CD14-positive monocyte (primary cell): Measurements from ENCODE around the gene HCN3. TPM values are rescaled to one million over a fixed set of nuclear protein-coding genes. Genes with fewer than 3 reads are reported as not detected.
A peak's percentile ranks its signal among the peaks of the same experiment; 100 is the strongest.

Experiments used
- DNase-seq, 3 donors: peaks; one replicate each; pipeline ENCODE4 v3.0.0-alpha.2; 2011 to 2022
- H2AFZ ChIP-seq: 2 replicates; pipeline ENCODE4 v1.6.0; 2012; ENCODE audit warnings: mild to moderate bottlenecking, low read depth, low read length, inconsistent platforms; ENCODE audit not compliant: insufficient read depth, poor library complexity, severe bottlenecking
- H3K27ac ChIP-seq, 2 donors: 1 replicate in 1 of 2; 2 replicates in 1 of 2; pipeline ENCODE4 v1.5.1; 2012 to 2013; ENCODE audit warnings: low read length in 2 of 2, control low read depth in 1 of 2, inconsistent platforms in 1 of 2, low read depth in 1 of 2, mild to moderate bottlenecking in 1 of 2
- H3K27me3 ChIP-seq, 2 donors: one replicate each; pipeline versions ENCODE4 v1.6.0 to v1.6.1; 2011 to 2013; ENCODE audit warnings: low read length in 2 of 2; ENCODE audit not compliant: control insufficient read depth in 2 of 2, insufficient read depth in 2 of 2
- H3K36me3 ChIP-seq, 2 donors: replicated peaks in 1 of 2; 1 replicate in 1 of 2; 2 replicates in 1 of 2; pipeline versions ENCODE4 v1.5.1 to v1.6.1; 2012 to 2013; ENCODE audit warnings: low read length in 2 of 2, control low read depth in 1 of 2, inconsistent platforms in 1 of 2, mild to moderate bottlenecking in 1 of 2; ENCODE audit not compliant: insufficient read depth in 2 of 2, control insufficient read depth in 1 of 2
- H3K4me1 ChIP-seq, 2 donors: 1 replicate in 1 of 2; 2 replicates in 1 of 2; pipeline versions ENCODE4 v1.5.1 to v1.6.1; 2012 to 2013; ENCODE audit warnings: low read length in 2 of 2, control low read depth in 1 of 2, inconsistent platforms in 1 of 2, mild to moderate bottlenecking in 1 of 2, moderate library complexity in 1 of 2; ENCODE audit not compliant: insufficient read depth in 2 of 2, control insufficient read depth in 1 of 2
- H3K4me2 ChIP-seq: replicated peaks from 2 replicates; pipeline ENCODE3; 2012; ENCODE audit warnings: low read length, moderate library complexity, mild to moderate bottlenecking; ENCODE audit not compliant: poor library complexity, severe bottlenecking; ENCODE audit errors: extremely low read depth
- H3K4me3 ChIP-seq, 3 experiments: fragments of 200-600 bp in 1 of 3; sonication (generic) in 1 of 3; replicated peaks in 1 of 3; 1 replicate in 2 of 3; 2 replicates in 1 of 3; pipeline ENCODE4 v1.5.1; 2011 to 2013; ENCODE audit warnings: low read length in 3 of 3, mild to moderate bottlenecking in 3 of 3, control low read depth in 2 of 3, low read depth in 2 of 3, inconsistent platforms in 1 of 3, moderate library complexity in 1 of 3
- H3K79me2 ChIP-seq: 2 replicates; pipeline ENCODE4 v1.6.0; 2012; ENCODE audit warnings: mild to moderate bottlenecking, control low read depth, inconsistent platforms, low read length, moderate library complexity; ENCODE audit not compliant: insufficient read depth
- H3K9ac ChIP-seq: 2 replicates; pipeline ENCODE4 v1.6.0; 2017; ENCODE audit warnings: low read length, mild to moderate bottlenecking; ENCODE audit not compliant: insufficient read depth, poor library complexity, severe bottlenecking
- H3K9me3 ChIP-seq, 2 donors: replicated peaks in 1 of 2; 1 replicate in 1 of 2; 2 replicates in 1 of 2; pipeline versions ENCODE4 v1.5.1 to v1.6.1; 2012 to 2013; ENCODE audit warnings: low read length in 2 of 2, control low read depth in 1 of 2; ENCODE audit not compliant: control insufficient read depth in 1 of 2, insufficient read depth in 1 of 2
- H4K20me1 ChIP-seq: 2 replicates; pipeline ENCODE4 v1.6.0; 2012; ENCODE audit warnings: mild to moderate bottlenecking, low read length, control low read depth, moderate library complexity; ENCODE audit not compliant: insufficient read depth
- H3K27ac Mint-ChIP-seq, 7 donors: one replicate each; pipeline ENCODE4 v1.8.0; 2020; ENCODE audit warnings: mild to moderate bottlenecking in 7 of 7, mixed read lengths in 7 of 7, moderate library complexity in 6 of 7, inconsistent platforms in 2 of 7
- H3K27me3 Mint-ChIP-seq, 3 donors: one replicate each; pipeline ENCODE4 v1.8.0; 2021 to 2022; ENCODE audit warnings: low read depth in 3 of 3, mild to moderate bottlenecking in 3 of 3, mixed read lengths in 3 of 3, moderate library complexity in 3 of 3, inconsistent platforms in 1 of 3
- H3K36me3 Mint-ChIP-seq, 2 donors: one replicate each; pipeline ENCODE4 v1.8.0; 2020; ENCODE audit warnings: mixed read lengths in 2 of 2, inconsistent platforms in 1 of 2, mild to moderate bottlenecking in 1 of 2
- H3K4me1 Mint-ChIP-seq: one replicate; pipeline ENCODE4 v1.8.0; 2020; ENCODE audit warnings: mild to moderate bottlenecking, mixed read lengths
- H3K4me3 Mint-ChIP-seq, 2 donors: one replicate each; pipeline ENCODE4 v1.8.0; 2020; ENCODE audit warnings: mild to moderate bottlenecking in 2 of 2, mixed read lengths in 2 of 2, moderate library complexity in 1 of 2
- H3K9me3 Mint-ChIP-seq, 7 donors: one replicate each; pipeline ENCODE4 v1.8.0; 2020 to 2022; ENCODE audit warnings: mixed read lengths in 7 of 7, mild to moderate bottlenecking in 6 of 7, moderate library complexity in 6 of 7, inconsistent platforms in 2 of 7
- CTCF ChIP-seq: fragments of 200-600 bp; IDR thresholded peaks from one replicate; pipeline ENCODE4 v1.8.0; 2022; ENCODE audit warnings: antibody characterized with exemption, mild to moderate bottlenecking
- WGBS: methylation state at CpG from one replicate; pipeline ENCODE4 v1.1.5; 2013; ENCODE audit warnings: missing lambda C conversion rate; ENCODE audit not compliant: insufficient coverage; 5-methylcytosine and 5-hydroxymethylcytosine counted together
- intact Hi-C, 2 donors: fragments of 100-400 bp; cut with micrococcal nuclease; formaldehyde crosslinking; loops; one replicate each; pipeline versions ENCODE4 v1.15.0 to v1.15.1; 2023
- polyA plus RNA-seq, 3 donors: library from polyadenylated mRNA; depleted of rRNA in 1 of 3; unstranded in 2 of 3; stranded (reverse) in 1 of 3; fragments of 300-500 nt in 2 of 3; fragments of >200 nt in 1 of 3; fragmentation: Illumina TruSeq in 2 of 3; gene quantifications; 1 replicate in 2 of 3; 2 replicates in 1 of 3; pipeline ENCODE4 v1.2.3, GENCODE V29; 2012 to 2021

Gene HCN3
- polyA plus RNA-seq, 3 donors = 0.15 to 2.3 TPM; not detected in 1

- H3K27ac Mint-ChIP-seq = peak overlapping the region in 2 of 7 donors; percentile 18 to 48
- no peak for TF ChIP-seq CTCF
- peak overlapping the region in 1 of 3 experiments; percentile 80 for H3K4me3 ChIP-seq
These were observed 44.6 kb downstream of the HCN3 start for GRCh38 chr1:155321639-155322503.

GRCh38 chr1:155322571-155322952, 45.3 kb downstream of the HCN3 start:
- Histone ChIP-seq H3K27me3 (no peaks in the 10 kb centered on the region), H3K4me2 (peak overlapping the region; percentile 78), H3K4me1 (peaks cover 31 to 56% of the 10 kb centered on the region in 2 donors), H4K20me1 (peaks cover 17% of the 10 kb centered on the region), H2AFZ (peak overlapping the region; percentile 97), H3K4me3 (peak overlapping the region; percentile 62 to 84 (median 80)), H3K27ac (no peak overlapping the region), H3K9me3 (no peaks in the 10 kb centered on the region), H3K36me3 (peaks cover 0 to 17% of the 10 kb centered on the region in 2 donors), H3K79me2 (peaks cover 16% of the 10 kb centered on the region), H3K9ac (peak overlapping the region; percentile 65)
- 2% methylated on average over 26 of the region's 28 CpGs for WGBS
- peaks cover 19 to 22% of the 10 kb centered on the region in 2 donors for H3K36me3 Mint-ChIP-seq
- peak overlapping the region in 2 of 7 donors; percentile 14 to 78 for H3K27ac Mint-ChIP-seq
- peaks cover 2 to 7% (median 2%) of the 10 kb centered on the region in 3 donors for H3K27me3 Mint-ChIP-seq
- H3K9me3 Mint-ChIP-seq = no peaks in the 10 kb centered on the region
- peak overlapping the region; percentile 71 to 82 for H3K4me3 Mint-ChIP-seq
- no peak for TF ChIP-seq CTCF
- DNase-seq = peak in 2 of 3 donors; percentile 14 to 40
- peaks cover 51% of the 10 kb centered on the region for H3K4me1 Mint-ChIP-seq
- intact Hi-C loops = loop anchor here (2.0 to 5.0 kb wide), 5 partner anchors 14 to 72 kb away; partner anchors contain the start of genes FDPS (in 2 of the 2) and HCN3 (in 1 of the 2)

More at GRCh38 chr1:155321639-155322503, 44.6 kb downstream of the HCN3 start:
- H3K36me3 ChIP-seq = peaks cover 0 to 17% of the 10 kb centered on the region in 2 donors
- 81% methylated on average over 27 of the region's 27 CpGs for WGBS
- Mint-ChIP-seq H3K36me3 (peaks cover 19 to 21% of the 10 kb centered on the region in 2 donors), H3K4me3 (peak overlapping the region; percentile 74 to 87), H3K9me3 (no peaks in the 10 kb centered on the region), H3K27me3 (peaks cover 2 to 7% (median 2%) of the 10 kb centered on the region in 3 donors), H3K4me1 (peaks cover 51% of the 10 kb centered on the region)
- H3K9ac ChIP-seq = no peak overlapping the region
- peaks cover 31 to 56% of the 10 kb centered on the region in 2 donors for H3K4me1 ChIP-seq
- H3K27ac ChIP-seq = no peak overlapping the region
- H4K20me1 ChIP-seq = peaks cover 17% of the 10 kb centered on the region
- no peaks in the 10 kb centered on the region for H3K9me3 ChIP-seq
- peak overlapping the region; percentile 97 for H2AFZ ChIP-seq
- H3K4me2 ChIP-seq = peak overlapping the region; percentile 78
- peaks cover 16% of the 10 kb centered on the region for H3K79me2 ChIP-seq
- no peak for DNase-seq
- no peaks in the 10 kb centered on the region for H3K27me3 ChIP-seq
- intact Hi-C loops = loop anchor here (2.0 to 5.0 kb wide), 5 partner anchors 13 to 71 kb away; partner anchors contain the start of genes FDPS (in 2 of the 2) and HCN3 (in 1 of the 2)
